ENCODE results near the gene ADAM12.

GRCh38 chr10:126203746-126204145, 184.5 kb downstream of the ADAM12 start:
- TF ChIP-seq CTCF (IDR thresholded peaks at IDR 0.05; ENCODE audit: borderline replicate concordance, extremely low read depth, low read length, poor library complexity, severe bottlenecking) (no peak), EZH2 (IDR thresholded peaks at IDR 0.05; ENCODE audit: borderline replicate concordance, low read depth, low read length, severe bottlenecking) (no peak)
